NCI-H1048 (cell line): ENCODE results near the gene LARGE1.

ENCODE experiments used
- DNase-seq: peaks from one replicate; lab custom pipeline; 2025; lab: John Stamatoyannopoulos, UW

The LARGE1 gene

DNA sequence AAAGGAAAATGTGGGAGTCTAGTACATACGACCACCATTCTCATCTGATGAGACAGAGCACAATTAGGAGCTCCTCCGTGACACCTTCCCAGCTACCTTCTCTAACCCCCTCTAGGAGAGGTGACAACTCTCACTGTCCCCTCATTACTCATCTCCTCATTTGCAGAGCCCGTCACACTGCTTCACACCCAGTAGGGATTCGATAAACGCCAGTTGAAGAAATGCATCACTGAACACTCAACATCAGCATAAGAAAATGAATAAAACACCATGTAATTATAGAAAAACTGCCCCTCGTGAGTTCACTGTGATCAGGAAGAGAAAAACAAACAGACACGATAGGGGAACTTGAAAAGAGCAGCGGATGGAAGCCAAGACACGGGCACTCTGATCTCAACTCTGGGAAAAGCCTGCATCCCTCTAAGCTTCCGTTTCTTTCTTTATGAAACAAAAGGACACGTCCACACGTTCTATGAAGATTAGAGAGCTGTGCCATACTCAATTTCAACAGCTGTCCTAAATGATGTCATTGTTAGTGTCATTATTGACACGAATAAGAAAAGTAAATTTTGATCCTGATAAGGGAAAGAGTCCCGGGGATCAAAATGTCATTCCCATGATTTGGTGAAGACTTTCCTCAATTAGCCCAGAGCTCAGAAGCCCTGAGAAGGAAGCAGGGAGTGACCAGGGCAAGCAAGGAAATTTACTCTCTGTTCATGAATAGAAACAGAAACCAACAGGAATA is 356.9 kb downstream of the LARGE1 start:
- DNase-seq: no peak

DNA sequence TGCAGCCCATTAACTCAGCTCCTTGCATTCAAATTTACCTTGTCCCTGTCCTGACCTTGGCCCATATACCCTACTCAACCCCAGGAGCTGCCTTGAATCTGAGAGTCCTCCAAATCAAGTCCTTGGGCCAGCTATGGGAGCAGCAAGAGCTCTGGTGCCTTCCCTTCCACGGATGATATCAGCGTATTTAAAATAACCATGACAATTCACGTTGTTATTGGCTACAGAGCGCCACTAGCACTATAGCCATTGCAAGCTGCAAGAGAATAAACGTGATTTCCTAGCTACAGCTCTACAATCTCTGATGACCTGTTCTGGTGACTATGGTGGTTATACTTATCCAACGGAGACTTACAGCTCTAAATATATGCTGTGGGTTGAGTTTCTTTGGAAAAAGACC is 357.8 kb downstream of the LARGE1 start:
- DNase-seq: no peak

DNA sequence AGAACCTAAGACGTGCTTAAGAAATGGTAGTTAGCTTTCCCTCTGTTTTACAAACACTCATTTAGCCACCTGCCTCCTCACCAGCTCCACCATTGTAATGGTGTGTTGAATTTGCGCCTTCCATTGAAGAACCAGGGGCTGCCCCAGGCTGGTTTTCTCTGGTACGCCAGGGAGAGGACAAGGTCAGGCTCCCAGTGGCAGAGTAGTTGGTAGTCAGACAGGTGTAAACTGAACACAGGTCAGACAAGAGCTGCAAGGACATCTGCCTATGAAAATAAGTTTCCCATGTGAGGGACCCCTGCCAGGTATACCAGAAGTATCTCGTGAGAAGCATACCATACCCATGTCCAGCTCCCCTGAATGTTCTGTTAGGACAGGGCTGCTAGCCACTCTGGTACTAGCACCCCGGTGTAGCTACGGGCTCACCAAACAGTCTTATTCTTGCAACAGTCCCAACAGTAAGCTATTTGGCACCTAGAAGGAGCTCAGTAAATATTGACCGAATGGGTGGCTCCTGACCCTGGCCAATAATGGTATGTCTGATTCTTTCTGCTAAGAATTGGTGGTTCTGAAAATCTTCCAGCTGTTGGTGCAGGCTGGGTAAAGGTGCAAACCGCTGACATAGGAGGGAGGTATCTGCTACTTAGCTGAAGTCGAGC is 359.0 kb downstream of the LARGE1 start:
- DNase-seq: no peak

DNA sequence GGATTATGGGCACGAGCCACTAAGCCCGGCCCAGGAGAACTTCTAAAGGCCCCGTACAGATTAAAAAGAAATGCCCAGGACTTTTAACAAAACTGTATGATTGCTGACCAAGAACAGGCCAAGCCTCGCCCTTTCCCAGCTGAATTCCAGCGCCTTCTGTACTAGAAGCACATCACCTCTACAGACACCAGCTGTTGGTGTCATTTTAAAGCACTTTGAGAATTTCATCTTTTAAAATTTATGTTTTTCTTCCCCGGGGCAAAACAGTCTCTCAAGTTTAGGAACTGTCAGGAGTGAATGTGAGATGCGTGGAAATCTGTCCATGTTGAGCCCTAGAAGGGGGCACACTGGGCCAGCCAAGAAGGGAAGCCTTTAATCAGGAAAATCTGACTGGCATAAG is 362.4 kb downstream of the LARGE1 start:
- DNase-seq: no peak

DNA sequence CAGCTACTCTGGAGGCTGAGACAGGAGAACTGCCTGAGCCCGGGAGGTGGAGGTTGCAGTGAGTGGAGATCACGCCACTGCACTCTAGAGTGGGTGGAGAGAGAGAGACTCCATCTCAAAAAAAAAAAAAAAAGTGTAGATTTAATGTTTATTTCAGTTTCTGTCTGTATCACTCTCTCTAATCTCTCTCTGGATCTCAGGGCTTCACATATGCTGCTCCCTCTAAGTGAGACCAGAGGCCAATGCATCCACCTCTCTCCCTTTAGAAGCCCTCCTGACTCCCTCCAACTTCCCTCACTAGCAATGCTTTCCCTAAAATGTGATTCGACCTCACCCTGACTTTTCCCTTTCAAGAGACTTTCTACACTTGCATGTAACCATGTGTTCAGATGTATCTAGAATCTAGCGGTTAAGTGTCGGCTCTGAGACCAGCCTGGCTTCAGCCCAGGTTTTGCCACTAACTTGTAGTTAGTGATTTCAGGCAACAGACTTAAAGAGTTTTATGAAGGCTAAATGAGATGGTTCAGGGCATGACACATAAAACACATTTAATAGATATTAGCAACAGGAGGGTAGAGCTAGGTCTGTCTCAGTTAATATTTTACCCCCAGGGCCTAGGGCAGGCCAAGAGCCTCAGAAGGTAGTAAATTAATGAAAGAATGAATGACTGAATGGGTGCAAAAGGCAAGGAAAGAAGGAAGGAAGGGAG is 364.3 kb downstream of the LARGE1 start:
- DNase-seq: no peak

DNA sequence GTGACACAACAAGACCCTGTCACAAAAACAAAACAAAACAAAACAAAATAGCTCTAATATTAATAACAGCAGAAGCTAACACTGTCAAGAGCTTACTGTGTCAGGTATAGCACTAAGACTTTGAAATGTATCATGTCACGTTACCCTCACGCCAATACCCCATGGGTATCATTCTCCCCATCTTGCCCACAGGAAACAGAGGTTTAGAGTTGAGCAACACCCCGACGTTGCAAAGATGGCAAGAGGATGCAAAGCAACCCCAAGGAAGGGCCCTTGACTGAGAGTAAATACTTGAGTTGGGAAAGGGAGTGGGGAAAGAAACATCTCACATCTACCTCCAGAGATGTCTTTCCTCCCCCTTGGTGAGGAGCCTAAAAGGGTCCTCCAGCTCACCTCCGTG is 366.8 kb downstream of the LARGE1 start:
- DNase-seq: no peak

DNA sequence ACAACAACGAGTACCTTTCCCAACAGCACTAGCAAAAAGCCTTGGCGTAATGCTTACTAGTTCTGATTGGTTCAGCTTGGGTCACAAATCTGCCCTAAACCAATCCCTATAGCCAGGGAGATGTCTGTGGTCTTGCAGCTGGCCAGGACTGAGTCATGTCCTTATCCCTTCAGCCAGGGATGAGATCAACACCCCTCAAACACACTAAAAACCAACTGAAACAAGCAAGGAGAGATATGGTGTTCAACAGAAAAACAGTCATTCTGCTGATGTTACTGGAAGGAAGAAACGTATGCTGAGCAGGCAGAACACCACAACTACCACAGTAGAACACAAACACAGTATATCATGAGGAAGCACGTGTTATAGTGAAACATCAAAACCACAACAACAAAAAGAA is 375.6 kb downstream of the LARGE1 start:
- no peak for DNase-seq

DNA sequence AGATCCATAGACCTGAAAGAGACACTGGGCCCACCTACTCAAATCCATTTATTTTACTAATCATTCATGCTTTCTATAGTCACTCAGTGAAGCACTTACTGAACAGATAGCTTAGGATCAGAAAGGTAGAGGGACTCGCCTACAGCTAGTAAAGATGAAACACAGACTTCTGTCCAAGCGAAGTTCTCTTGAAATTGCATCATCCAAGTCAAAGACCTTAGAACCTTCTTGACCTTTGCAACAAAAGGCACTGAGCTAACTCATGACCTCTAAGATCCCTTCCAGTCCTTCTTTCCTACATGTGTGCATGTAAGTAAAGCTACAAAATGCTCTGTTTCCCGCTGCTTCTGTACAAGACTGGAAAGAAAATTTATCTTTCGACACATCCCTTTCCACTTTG is 377.6 kb downstream of the LARGE1 start:
- no peak for DNase-seq

DNA sequence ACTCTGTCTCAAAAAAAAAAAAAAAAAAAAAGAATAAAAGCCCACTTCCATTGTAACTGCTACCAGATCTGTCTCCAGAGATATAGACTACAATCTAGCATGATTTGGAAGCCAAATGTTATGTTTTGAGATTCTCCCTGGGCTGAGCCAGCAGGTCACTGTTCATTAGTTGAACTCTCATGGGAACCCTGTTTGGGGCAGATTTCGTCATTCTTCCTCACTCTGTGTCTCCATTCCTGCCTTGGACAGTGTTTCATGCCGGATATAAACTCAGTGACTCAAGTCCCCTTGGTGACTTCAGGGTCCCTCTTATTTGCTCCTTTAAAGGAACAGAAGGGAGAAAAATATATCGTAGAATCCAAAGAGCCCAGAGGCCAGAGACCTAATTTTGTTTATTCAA is 378.1 kb downstream of the LARGE1 start:
- no peak for DNase-seq

DNA sequence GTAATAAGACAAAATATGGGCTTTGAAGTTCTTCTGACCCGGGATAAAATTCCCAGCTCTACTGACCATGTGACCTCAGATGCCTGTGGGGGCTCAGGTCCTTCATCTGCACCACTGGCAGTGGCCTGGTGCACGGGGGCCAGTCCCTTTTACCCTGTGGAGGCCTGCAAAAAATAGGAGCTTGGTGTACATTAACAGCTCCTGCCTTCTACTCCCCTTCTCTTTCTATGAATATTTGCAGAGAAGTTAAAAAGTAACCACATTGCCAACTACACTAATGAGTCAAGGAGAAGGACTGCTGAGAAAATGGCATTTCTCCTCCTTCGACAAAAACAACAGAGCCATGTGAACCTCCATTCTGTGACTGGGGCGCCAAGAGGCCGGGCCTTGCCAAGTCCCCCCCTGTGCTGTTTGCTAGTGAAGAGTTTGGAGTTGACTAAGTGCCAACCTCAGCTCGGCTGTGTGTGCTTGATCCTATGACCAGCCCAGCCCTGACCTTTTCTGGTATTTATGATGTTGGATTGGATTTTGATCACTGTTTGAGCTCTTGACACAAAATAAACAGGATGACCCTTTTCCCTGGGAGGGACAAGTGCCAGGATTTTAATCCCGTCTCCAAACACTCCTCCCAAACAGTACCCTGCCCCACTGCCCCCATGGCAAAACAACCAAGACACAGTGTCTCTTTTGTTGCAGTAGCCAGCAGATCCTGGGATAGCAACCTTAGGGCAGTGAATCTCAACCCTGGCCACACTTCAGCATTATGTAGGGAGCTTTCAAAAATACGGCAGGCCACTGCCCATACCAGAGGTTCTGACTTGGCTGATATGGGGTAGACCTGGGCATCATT is 380.1 kb downstream of the LARGE1 start:
- DNase-seq: no peak

DNA sequence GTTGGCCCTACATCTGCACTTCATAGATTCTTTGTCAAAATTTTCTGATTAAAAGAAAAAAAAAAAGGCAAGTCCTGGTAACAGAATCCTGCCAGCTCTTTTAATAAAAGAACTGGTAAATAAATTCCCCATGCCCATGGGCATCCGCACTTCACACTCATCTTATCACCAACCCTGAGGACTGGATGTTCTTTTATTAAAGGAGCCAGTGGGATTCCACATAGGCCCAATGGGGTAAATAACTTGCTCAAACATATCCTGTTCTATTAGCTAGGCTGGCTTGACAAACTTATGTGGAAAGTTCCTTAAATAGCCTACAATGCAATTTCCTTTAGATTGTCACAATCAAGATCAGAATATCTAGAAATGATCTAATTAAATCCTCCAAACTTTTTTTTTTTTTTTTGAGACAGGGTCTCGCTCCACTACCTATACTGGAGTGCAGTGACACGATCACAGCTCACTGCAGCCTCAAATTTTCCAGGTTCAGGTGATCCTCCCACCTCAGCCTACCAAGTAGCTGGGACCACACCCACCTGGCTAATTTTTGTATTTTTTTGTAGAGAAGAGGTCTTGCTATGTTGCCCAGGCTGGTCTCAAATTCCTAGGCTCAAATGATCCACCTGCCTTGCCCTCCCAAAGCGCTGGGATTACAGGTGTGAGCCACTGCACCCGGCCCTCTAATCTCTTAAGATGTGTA is 380.9 kb downstream of the LARGE1 start:
- DNase-seq: no peak

DNA sequence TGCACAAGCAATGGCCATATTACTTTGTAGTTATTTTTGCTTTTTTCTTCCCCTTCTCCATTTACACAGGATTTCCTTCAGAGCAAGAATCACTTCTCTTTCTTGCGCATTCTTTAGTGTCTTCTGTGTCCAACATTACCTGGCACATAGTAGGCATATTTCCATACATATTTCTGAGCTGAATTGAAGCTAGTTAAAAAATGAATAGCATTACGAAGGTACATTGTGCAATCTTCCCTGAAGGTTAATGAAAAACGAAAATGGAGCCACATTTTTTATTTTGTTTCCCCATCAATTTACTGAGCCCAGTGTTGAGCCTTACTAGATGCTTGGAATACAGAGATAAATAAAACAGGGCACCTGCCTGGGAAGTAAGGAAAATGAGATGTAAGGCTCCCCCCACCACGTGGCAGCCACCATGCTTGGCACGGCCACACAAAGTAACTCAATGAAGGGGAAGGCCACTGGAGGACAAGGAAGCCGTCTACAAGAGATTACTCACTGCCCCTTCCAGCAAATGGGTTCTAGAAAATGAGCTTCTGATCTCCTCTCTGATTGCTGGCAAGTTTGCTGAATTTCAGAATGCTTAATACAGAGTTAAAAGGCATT is 381.9 kb downstream of the LARGE1 start:
- DNase-seq: no peak

DNA sequence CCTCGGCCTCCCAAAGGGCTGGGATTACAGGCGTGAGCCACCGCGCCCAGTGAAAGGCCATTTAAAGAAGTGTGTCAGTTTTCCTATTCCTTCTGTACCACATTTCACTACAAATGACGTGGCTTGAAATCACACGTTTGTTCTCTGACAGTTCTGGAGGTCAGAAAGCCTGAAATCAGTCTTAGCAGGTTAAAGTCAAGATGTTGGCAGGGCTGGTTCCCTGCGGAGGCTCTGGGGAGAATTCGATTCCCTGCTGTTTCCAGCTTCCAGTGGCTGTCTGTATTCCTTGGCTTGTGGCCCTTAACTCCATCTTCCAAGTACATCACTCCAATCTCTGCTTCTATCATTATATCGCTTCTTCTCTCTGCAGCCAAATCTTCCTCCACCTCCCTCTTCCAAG is 383.2 kb downstream of the LARGE1 start:
- no peak for DNase-seq

DNA sequence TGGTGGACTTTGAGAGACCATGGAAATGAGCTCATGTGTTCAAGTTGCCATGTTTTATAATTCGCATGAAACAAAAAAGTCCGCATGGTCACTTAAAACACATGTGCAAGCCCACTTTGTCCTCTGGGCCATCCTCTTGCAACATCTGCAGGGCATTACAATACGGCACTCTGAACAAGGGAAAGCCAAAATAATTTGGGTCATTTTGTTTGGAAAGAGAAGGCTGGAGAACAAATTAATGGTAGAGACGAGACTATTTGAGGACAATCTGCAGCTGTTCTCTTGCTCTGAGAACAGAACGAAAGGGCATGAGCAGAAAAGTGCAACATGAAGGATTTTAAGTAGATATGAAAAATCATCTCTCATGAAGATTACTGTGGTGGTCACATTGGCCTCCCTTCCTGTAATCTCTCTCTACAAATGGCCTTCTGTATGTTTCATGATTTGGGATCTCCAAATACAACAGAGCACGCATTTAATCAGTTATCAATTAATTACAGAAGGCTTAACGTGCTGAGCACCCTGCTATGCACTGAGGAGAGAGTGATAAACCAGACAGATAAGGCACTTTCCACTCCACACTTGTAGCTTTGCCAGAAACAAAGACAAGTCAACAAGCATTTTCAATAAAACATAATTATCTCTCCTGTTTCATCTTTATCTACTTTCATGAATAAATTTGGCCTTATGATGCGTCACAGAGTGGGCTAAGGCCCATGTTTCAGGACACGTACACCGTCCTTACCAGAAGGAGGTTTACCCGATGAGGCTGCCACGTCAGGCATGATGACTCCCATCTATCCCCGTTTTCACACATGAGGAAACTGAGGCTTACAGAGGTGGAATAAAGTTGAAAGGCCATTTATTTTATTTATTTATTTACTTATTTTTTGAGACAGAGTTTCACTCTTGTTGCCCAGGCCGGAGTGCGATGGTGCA is 384.1 kb downstream of the LARGE1 start:
- DNase-seq: no peak

DNA sequence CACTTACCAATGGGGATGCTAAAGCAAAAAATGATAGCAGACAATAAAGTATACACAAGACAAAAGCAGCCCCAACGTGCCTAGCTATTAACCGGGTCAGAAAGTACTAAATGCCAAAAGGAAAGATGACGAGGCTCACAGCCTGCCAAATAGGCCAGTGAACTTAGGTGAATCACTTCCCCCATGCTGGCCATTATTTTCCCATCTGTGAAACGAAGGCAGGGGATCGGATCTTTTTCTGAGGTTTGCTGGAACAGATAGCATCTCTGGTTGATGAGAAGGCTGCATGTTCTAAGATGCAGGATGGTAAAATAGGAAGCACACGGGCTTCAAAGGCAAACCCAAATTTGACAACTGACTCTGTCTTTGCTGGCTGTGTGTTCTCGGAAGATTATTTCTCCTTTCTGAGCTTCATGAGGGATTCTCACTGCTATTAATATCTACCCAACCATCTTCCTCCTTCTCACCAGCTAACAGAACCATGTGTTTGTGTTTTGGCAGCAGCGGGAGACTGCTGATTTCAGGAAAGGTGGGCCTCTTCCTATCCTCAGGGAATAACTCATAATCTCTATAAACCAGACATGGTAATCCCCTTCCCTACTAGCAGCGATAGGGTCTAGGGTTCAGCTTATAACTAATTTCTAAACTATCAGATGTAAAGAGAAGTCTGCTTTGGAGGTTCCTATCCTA is 390.7 kb downstream of the LARGE1 start:
- no peak for DNase-seq

DNA sequence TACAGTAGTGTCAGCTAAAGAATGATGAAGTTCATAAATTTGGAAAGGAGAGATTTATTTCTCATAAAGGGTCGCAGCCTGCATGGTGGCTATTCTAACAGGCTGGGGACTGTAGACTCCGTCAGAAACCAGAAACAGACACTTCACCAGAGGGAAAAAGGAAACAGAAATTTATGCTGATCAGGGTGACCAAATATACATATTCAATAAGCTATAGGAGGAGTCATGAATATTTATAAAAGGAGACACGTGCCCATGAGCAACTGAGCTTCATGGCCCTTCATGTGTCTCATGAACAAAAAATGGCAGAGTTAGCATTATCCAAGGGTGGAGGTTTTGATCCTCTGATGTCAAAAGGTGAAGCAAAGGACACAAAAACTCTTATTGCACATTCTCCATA is 392.1 kb downstream of the LARGE1 start:
- DNase-seq: no peak

DNA sequence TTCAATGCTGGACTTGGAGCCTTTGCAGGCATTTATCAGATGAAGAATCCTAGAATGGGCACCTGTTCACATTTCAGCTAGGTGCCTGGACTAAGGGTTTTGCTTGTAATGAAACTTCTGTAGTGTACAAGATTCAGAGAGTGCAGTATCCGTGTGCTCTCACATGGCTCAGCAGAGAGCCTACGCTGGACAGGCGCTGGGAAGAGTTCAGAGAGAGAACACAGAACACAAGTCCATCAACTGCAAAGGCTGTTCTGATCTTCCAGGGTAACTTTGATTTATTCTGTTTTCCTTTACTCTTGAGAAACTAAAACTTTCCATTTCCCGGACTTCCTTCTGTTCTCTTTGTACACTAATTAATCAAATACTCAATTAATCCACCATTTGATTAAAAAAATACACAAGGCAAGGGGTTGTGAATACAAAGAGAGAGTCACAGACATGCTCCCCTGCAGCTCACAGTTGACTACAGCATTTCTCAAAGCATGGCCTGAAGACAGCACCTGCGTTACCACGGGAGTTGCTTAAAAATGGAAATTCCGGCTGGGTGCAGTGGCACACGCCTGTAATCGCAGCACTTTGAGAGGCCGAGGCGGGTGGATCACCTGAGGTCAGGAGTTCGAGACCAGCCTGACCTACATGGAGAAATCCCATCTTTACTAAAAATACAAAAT is 393.7 kb downstream of the LARGE1 start:
- no peak for DNase-seq

DNA sequence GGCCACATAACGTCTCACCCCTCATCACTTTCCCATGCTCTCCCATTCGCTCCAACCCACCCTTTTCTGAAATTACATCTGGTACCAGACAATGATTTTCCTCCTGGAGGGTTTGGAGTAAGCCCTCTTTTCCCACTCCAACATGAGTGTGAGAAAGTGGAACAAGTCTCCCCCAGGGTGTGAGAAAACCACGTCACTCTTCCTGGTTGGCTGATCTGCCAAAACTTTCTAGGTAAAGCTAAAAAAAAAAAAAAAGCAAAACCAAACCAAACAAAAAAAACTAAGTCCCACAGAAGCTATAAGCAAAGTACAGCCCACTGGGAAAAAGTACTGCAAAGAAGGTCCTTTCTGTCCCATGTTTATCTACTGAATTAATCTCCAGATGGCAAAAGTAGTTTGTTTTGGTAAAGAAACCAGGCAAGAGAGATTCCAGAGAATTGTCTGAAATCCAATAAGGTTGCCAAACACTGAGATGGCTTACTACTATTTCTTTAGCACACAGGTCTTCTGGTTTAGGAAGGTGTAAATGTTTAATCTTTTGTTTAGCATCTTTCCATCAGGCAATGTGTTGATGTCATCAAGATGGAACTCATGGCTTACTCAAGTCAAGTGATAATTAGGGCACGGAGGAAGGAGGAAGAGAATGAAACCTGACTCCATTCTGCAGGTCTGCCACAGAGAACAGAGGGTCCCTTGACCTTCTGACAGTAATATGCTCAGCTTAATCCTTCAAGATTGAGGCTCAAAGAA is 395.6 kb downstream of the LARGE1 start:
- no peak for DNase-seq
